Stimulated activated CD8-positive, alpha-beta memory T cell treated with anti-CD3 and anti-CD28 coated beads, Interleukin-7, amount 100 ng/mL, for 4 hours (primary cell): Measurements from ENCODE around the gene SLC7A8.

Experiments used
- DNase-seq, 2 donors: peaks; one replicate each; pipeline ENCODE4 v3.0.0-alpha.2; 2020; ENCODE audit warnings: low read depth in 2 of 2

The SLC7A8 gene

DNA sequence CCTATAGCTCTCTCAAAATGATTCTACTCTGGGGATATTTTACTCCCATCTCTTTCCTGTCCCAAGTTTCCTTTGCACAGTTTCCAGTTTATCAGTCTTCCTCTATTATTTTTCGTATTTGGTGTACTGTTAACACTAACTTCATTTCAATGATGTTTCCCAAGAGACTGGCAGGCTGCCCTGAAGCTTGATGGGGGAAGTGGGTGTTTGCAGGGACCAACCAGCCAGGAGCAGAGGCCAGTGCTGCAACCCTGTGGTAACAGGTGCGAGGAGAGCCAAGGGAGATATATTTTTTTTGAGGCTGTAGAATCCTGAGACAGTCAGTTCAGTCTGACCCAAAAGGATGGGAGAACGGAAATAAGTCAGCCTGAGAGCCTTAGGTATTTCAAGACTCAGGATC lies 52.6 kb downstream of the SLC7A8 start:
- no peak for DNase-seq

DNA sequence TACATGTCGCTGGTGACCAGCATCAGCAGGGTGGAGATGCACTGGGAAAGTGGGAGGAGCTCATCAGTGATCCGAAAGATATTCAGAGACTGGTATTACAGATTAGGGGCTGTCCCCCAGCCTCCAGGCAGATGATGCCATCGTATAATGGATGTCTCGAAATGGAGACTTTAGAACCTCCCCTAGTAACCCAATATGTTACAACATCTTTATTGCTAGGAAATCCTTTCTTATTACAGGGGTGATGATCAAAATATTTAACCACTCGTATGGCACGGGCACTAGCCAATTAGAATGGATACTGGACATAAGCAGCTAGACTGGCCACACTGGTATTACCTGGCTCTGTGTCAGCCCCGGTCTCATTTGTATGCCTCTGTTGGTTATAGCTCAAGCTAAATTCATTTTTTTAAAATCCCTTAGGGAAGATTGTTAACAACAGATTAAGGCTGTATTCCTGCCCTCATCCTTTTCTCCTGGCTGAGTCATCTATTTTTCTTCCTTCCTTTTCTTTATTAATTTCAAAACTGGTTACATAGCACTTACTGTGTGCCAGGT lies 53.6 kb downstream of the SLC7A8 start:
- DNase-seq: no peak

DNA sequence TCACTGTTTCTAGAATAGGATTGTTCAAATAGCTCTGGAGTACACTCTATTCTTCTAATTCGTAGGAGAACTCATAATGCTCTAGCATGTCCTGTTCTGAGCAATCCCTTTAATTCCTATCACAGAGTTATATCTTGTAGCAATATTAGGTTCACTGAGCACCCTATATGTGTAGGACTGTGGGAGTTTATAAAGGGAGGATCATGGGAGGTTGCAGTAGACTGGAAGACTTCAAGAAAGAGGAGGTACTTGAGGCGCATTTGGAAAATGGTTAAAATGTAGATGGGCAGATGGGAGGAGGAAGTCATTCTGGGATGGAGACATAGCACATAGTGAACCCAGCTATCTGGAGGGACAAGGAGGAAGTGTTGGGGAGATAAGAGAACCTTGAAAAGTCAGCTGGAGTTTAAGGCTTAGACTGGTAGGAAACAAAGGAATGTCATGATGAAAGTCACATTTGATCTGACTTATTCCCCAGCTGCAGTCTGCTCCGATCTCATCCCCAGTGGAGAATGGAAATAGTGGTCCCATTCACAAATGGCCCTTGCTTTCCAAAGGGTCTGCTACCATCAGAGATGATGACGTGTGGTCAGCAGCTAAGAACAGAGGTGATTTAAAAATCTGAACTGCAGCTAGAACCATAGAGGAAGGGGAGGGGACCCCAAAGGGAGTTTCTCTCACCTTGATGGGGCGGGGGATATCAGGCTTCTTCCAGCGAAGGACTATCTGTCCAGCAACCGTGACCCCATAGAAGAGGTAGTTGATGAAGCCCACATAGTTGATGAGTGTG lies 54.3 kb downstream of the SLC7A8 start:
- no peak for DNase-seq

- no peak for DNase-seq
Observed at GRCh38 chr14:23127861-23128260, 55.6 kb downstream of the SLC7A8 start.

- no peak for DNase-seq
Observed at GRCh38 chr14:23126548-23127278, 56.7 kb downstream of the SLC7A8 start.

GRCh38 chr14:23125933-23126524 lies 57.4 kb downstream of the SLC7A8 start:
- no peak for DNase-seq

- DNase-seq: no peak
Observed at GRCh38 chr14:23125011-23125410, 58.4 kb downstream of the SLC7A8 start.

- no peak for DNase-seq
Observed at GRCh38 chr14:23124337-23124954, 59.0 kb downstream of the SLC7A8 start.

DNA sequence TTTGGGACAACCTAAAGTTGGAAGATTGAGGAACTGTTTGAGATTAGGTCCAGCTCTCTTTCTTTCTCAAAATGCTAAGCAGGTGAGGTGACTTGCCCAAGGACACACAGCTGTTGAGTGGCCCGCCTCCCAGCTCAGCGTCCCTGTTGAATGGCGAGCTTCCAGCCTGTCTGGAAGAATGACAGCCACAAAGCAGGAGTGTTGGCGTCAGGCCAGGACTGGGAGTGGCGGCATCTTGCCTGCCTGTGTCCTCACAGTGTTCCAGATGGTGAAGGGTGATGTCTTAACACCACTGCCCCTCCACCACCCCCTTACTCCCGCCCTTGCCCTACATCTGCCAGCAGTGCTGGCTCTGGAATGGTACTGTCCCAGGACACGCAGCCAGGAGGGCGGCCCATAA lies 60.0 kb downstream of the SLC7A8 start:
- DNase-seq: no peak

GRCh38 chr14:23122086-23122485 lies 61.4 kb downstream of the SLC7A8 start:
- DNase-seq: no peak

- no peak for DNase-seq
Observed at GRCh38 chr14:23121361-23121771, 62.1 kb downstream of the SLC7A8 start.

- DNase-seq: peak; percentile 57 to 59
Observed at GRCh38 chr14:23120541-23121251, 62.8 kb downstream of the SLC7A8 start.

GRCh38 chr14:23119363-23120327 lies 63.8 kb downstream of the SLC7A8 start:
- DNase-seq: no peak

DNA sequence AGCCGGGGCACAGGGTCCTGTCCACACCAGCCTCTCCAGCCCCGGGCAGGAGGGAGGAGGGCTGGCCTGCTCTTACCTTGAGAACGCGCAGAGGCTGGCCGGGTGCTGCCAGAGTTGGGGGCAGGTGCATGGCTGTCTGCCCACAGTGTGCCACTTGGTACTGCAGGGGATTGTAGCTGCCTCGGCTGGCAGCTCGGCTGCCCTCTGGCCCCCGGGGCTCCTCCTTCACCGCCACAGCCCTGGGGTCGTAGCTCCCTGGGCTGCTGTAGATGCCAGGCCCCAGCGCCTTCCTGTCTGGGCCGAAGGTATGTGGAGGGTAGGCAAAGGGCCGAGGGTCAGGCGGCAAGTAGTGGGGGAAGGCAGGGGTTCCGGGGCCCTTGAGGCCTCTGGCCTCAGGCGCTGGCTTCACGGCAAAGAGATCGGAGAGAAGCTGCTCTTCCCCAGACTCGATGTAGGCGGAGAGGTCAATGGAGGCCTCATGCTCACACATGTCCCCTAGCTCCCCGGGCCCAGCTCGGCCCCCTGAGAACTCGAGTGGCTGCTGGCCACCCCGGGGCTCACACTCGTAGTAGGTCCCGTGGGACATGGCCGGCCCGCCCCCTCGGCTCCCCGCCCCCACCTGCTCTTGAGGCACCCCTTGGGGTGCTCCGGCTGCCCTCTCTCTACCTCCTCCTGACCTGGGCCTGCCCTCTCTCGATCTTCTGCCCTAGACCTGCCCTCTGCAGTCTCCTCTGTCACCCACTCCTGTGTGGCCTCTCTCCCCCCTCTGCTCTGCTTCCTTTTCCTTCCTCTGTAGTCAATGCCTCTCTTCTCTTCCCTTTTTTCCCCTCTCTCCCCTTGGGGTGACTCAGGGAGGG lies 64.7 kb downstream of the SLC7A8 start, which contains the start of gene CEBPE:
TSS of gene CEBPE (minus strand) at position 750 of the 857 bp plus-strand sequence. CDS start at position 586, 164 bp downstream.
- no peak for DNase-seq

- no peak for DNase-seq
Observed at GRCh38 chr14:23117371-23118020, 66.0 kb downstream of the SLC7A8 start.

- DNase-seq: no peak
Observed at GRCh38 chr14:23115918-23116317, 67.5 kb downstream of the SLC7A8 start.

DNA sequence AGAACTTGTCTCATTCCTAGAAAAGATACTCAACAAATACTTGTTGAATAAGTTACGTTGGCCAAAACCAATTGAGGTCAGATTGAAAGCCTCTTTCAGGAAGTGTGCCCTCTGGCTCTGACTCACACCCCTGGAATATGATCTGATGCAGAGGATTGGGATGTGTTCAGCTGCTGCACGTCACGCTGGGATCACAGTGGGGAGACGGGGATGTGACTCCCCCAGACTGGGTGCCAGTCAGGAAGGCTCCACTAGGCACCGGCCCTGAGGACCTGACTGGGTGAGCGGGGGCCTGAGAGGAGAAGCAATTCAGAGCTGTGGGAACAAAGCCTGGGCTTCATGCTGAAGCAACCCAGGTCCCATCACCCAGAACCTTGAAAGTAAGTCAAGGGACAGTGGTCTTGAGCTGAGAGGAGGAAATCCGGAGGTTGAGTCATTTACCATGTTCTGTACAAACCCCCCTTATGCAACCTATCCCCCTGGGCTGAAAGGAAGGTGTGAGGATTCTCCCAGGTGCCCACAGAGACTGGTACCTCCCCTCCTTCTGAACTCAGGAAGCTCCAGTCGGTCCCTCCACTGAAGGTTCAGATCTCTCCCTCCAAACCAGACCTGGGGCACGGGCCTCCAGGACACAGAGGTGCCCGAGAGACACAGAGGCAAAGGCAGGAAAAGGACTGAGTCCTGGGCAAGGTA lies 68.3 kb downstream of the SLC7A8 start:
- DNase-seq: no peak

DNA sequence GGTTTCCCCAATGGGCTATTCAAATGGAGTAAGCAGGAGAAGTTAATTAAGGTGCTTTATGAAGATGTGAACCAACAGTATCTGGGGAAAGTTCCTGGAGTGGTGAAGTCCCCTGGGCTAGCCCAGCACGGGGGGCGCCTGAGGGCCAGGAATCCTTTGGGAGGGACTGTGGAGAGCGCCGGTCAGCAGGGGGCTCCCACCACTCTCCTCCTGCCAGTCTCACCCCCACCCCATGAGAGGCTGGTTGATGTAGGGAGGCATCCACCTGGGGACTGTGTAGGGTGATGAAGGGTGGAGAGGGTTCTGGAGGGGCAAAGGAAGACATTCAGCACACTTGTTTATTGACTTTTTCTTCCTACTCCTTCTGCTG lies 68.8 kb downstream of the SLC7A8 start:
- no peak for DNase-seq
